Measurements from ENCODE around the gene GAS7. TPM values are rescaled to one million over a fixed set of nuclear protein-coding genes. Genes with fewer than 3 reads are reported as not detected.

The GAS7 gene
- total RNA-seq, 1 experiment from 2014 or later: 6.0 TPM

GRCh38 chr17:9894231-9894630 lies 304.2 kb downstream of the GAS7 start:
- H3K27me3 ChIP-seq (ENCODE audit: insufficient read depth, low read length): no peaks in the 10 kb centered on the region
- no peak overlapping the region for H4K8ac ChIP-seq (replicated peaks; ENCODE audit: insufficient read length, low read depth, low read length)
- H3K23me2 ChIP-seq (ENCODE audit: insufficient read length, low read depth, low read length, poor library complexity, severe bottlenecking): no peaks in the 10 kb centered on the region
- WGBS (ENCODE audit: extremely low coverage, insufficient read length, low lambda C conversion rate): no CpG with 5 or more reads among the region's 3 CpGs
- H3K18ac ChIP-seq (ENCODE audit: insufficient read length, low read depth, low read length): no peak overlapping the region
- Mint-ChIP-seq H3K36me3 (ENCODE audit: insufficient read depth in 1 of 3, low read depth in 3 of 3) (no peaks in the 10 kb centered on the region), H3K27me3 (ENCODE audit: low read depth) (peaks cover 11% of the 10 kb centered on the region), H3K9me3 (no peaks in the 10 kb centered on the region), H3K27ac (no peak overlapping the region), H3K4me1 (peaks cover 4 to 13% of the 10 kb centered on the region in 2 experiments; a peak in 3 of 4 replicates), H3K4me3 (no peak overlapping the region)
- no peaks in the 10 kb centered on the region for H3K4me1 ChIP-seq (ENCODE audit: insufficient read depth, low read length)
- no peak overlapping the region for H3K23ac ChIP-seq (ENCODE audit: insufficient read length, low read depth, low read length)
- no peak overlapping the region for H3K4me2 ChIP-seq (ENCODE audit: insufficient read depth, insufficient read length, low read length)
- H3K14ac ChIP-seq (ENCODE audit: insufficient read depth, low read length): no peak overlapping the region
- H3K27ac ChIP-seq (ENCODE audit: insufficient read length, low read depth, low read length): no peak overlapping the region
- no peak overlapping the region for H2BK20ac ChIP-seq (ENCODE audit: low read depth, low read length, poor library complexity, severe bottlenecking)
- DNase-seq: no peak
- H4K91ac ChIP-seq (ENCODE audit: insufficient read length, low read depth, low read length): no peak overlapping the region
- no peak overlapping the region for H2AK5ac ChIP-seq (ENCODE audit: insufficient read length, low read length)
- no peak overlapping the region for H2BK12ac ChIP-seq (ENCODE audit: insufficient read length, low read depth, low read length)
- H2BK120ac ChIP-seq (ENCODE audit: low read depth, low read length, poor library complexity, severe bottlenecking): no peak overlapping the region
- H2BK15ac ChIP-seq (ENCODE audit: low read depth, low read length): no peak overlapping the region
- H2BK5ac ChIP-seq (ENCODE audit: insufficient read length, low read length): no peak overlapping the region
- H3K56ac ChIP-seq (ENCODE audit: insufficient read length, low read depth, low read length): no peak overlapping the region
- no peaks in the 10 kb centered on the region for H3K9me3 ChIP-seq (ENCODE audit: control insufficient read depth, low read depth, low read length)
- H3K4ac ChIP-seq (ENCODE audit: low read depth, low read length): no peak overlapping the region
- H4K20me1 ChIP-seq (ENCODE audit: control insufficient read depth, insufficient read depth, insufficient read length): no peaks in the 10 kb centered on the region
- H3T11ph ChIP-seq (ENCODE audit: low read length): no peak overlapping the region
- no peaks in the 10 kb centered on the region for H3K79me1 ChIP-seq (ENCODE audit: insufficient read depth, low read depth, low read length, poor library complexity, severe bottlenecking)
- no peak overlapping the region for H2AFZ ChIP-seq (ENCODE audit: low read length)
- H4K5ac ChIP-seq (ENCODE audit: insufficient read length, low read depth, low read length): no peak overlapping the region
- H3K79me2 ChIP-seq (ENCODE audit: insufficient read depth, low read length): no peaks in the 10 kb centered on the region
- no peak for TF ChIP-seq CTCF (conservative IDR thresholded peaks at IDR 0.05)
- no peak overlapping the region for H3K9ac ChIP-seq (ENCODE audit: extremely low read depth, insufficient read length, low read length)
